Ovary (tissue), 9 donors: ENCODE measurements around the gene SPATA25. TPM values are rescaled to one million over a fixed set of nuclear protein-coding genes. Genes with fewer than 3 reads are reported as not detected.

Experiments
- DNase-seq, 5 donors: peaks; one replicate each; pipeline ENCODE4 v3.0.0-alpha.2; 2019 to 2020
- H3K27ac ChIP-seq, 2 donors: fragments of 200-600 bp; one replicate each; pipeline versions ENCODE4 v1.5.1 to v1.8.0; 2019 to 2022
- H3K27me3 ChIP-seq: fragments of 200-600 bp; one replicate; pipeline ENCODE4 v1.8.0; 2022
- H3K36me3 ChIP-seq: fragments of 200-600 bp; sonication (generic); one replicate; pipeline ENCODE4 v1.5.1; 2019
- H3K4me1 ChIP-seq: one replicate; pipeline ENCODE4 v1.8.1; 2013; ENCODE audit warnings: mild to moderate bottlenecking, moderate library complexity; ENCODE audit not compliant: insufficient read depth
- H3K4me3 ChIP-seq: fragments of 200-600 bp; sonication (generic); one replicate; pipeline ENCODE4 v1.5.1; 2017
- H3K9me3 ChIP-seq, 2 donors: fragments of 200-600 bp in 1 of 2; sonication (generic) in 1 of 2; one replicate each; pipeline versions ENCODE4 v1.5.1 to v1.8.1; 2013 to 2019; ENCODE audit warnings: mild to moderate bottlenecking in 1 of 2, moderate library complexity in 1 of 2
- CTCF ChIP-seq, 3 donors: fragments of 450-650 bp in 2 of 3; fragments of 200-600 bp in 1 of 3; IDR thresholded peaks; one replicate each; pipeline versions ENCODE4 v1.5.1 to v1.8.0; 2016 to 2022; ENCODE audit warnings: antibody characterized with exemption in 3 of 3, mild to moderate bottlenecking in 1 of 3
- EP300 ChIP-seq: sonication (generic); formaldehyde crosslinking; IDR thresholded peaks from one replicate; pipeline ENCODE4 v1.6.1; 2017; ENCODE audit warnings: antibody characterized with exemption
- POLR2A ChIP-seq: fragments of 450-650 bp; IDR thresholded peaks from one replicate; pipeline ENCODE4 v1.6.1; 2017; ENCODE audit warnings: antibody characterized with exemption, mild to moderate bottlenecking, moderate library complexity
- WGBS, 3 donors: extraction: QIAGEN DNeasy Blood & Tissue Kit in 1 of 3; methylation state at CpG; one replicate each; pipeline versions ENCODE4 v1.1.5 to v1.1.7; 2013 to 2017; 5-methylcytosine and 5-hydroxymethylcytosine counted together
- intact Hi-C, 4 donors: fragments of 100-400 bp; cut with DNase I; formaldehyde crosslinking; loops; one replicate each; pipeline versions ENCODE4 v1.11.0 to v1.15.1; 2022 to 2023
- polyA plus RNA-seq, 2 donors: library from polyadenylated mRNA; stranded (reverse); fragments of 200-250 nt in 1 of 2; fragments of 350-450 nt in 1 of 2; fragmentation: Illumina TruSeq in 1 of 2; extraction: RNeasy Lipid Tissue Mini Kit (QIAGEN cat#74804) in 1 of 2; gene quantifications; one replicate each; pipeline ENCODE4 v1.2.3, GENCODE V29; 2013 to 2014
- total RNA-seq, 7 donors: library from RNA; depleted of rRNA in 2 of 7; stranded (reverse); fragments of >200 nt in 2 of 7; fragmentation: NEBNext Ultra II Directional in 3 of 7; extraction: Animal tissue kit (Norgen Biotek cat#: 25700) in 3 of 7; gene quantifications; one replicate each; pipeline versions ENCODE4 v1.1.0 to v1.2.4, GENCODE V29; 2016 to 2023
- donor health status: DM: no; HTN: no; CAD: no; lungs with moderate emphysema.
- donor health status: DM: no; HTN: no; CAD: no.
- donor health status: Bipolar disorder and iron deficiency.
- donor health status: DM: yes; HTN: yes; CAD: no.
- donor health status: DM: no; HTN: no; CAD: no.
- donor health status: DM: yes; HTN: yes; CAD: no.

Gene SPATA25
- total and polyA plus RNA-seq, 9 donors, result 4.2 to 7.5 (median 5.7) TPM; not detected in 1

- H3K27ac ChIP-seq, result peak overlapping the region in 1 of 2 donors; percentile 62
- H3K9me3 ChIP-seq, result no peaks in the 10 kb centered on the region
- no peaks in the 10 kb centered on the region for H3K36me3 ChIP-seq
- no peak overlapping the region for H3K4me3 ChIP-seq
- intact Hi-C loops, result loop anchor here in 1 of 4 donors (5.0 kb wide), 1 partner anchor 45 kb away; the partner anchor contains the start of gene SPATA25
- H3K27me3 ChIP-seq, result no peaks in the 10 kb centered on the region
- peaks cover 6% of the 10 kb centered on the region for H3K4me1 ChIP-seq
- peak in 2 of 5 donors; percentile 51 to 65 for DNase-seq
- TF ChIP-seq CTCF (IDR thresholded peaks at IDR 0.05), result peak in 1 of 3 donors; percentile 24
- no peak for TF ChIP-seq EP300
- no peak for TF ChIP-seq POLR2A
- WGBS, 3 donors, result 21 to 25% (median 22%) methylated on average over 5 of the region's 5 CpGs
Observed at GRCh38 chr20:45842169-45842812, 45.1 kb downstream of the SPATA25 start.

GRCh38 chr20:45841407-45842129, 45.9 kb downstream of the SPATA25 start:
- TF ChIP-seq POLR2A (no peak), EP300 (no peak), CTCF (IDR thresholded peaks at IDR 0.05) (no peak)
- intact Hi-C loops, result loop anchor here in 1 of 4 donors (5.0 kb wide), 1 partner anchor 46 kb away; the partner anchor contains the start of gene SPATA25
- H3K27me3 ChIP-seq, result no peaks in the 10 kb centered on the region
- H3K4me1 ChIP-seq, result peaks cover 9% of the 10 kb centered on the region
- no peaks in the 10 kb centered on the region for H3K9me3 ChIP-seq
- H3K4me3 ChIP-seq, result no peak overlapping the region
- 85 to 93% (median 88%) methylated on average over 10 of the region's 10 CpGs for WGBS, 3 donors
- peak in 1 of 5 donors; percentile 52 for DNase-seq
- H3K36me3 ChIP-seq, result no peaks in the 10 kb centered on the region
- H3K27ac ChIP-seq, result peak overlapping the region; percentile 28 to 62

GRCh38 chr20:45840700-45841198, 46.7 kb downstream of the SPATA25 start:
- peak in 1 of 5 donors; percentile 47 for DNase-seq
- Histone ChIP-seq H3K9me3 (no peaks in the 10 kb centered on the region), H3K36me3 (no peaks in the 10 kb centered on the region), H3K27me3 (no peaks in the 10 kb centered on the region), H3K4me3 (no peak overlapping the region), H3K4me1 (peaks cover 12% of the 10 kb centered on the region), H3K27ac (no peak overlapping the region)
- intact Hi-C loops, result loop anchor here in 1 of 4 donors (5.0 kb wide), 1 partner anchor 47 kb away; the partner anchor contains the start of gene SPATA25
- TF ChIP-seq CTCF (IDR thresholded peaks at IDR 0.05), result no peak
- TF ChIP-seq POLR2A, result no peak
- TF ChIP-seq EP300, result no peak
- WGBS, 3 donors, result 82 to 86% (median 84%) methylated on average over 18 to 25 of the region's 25 CpGs

GRCh38 chr20:45836841-45837240, 50.6 kb downstream of the SPATA25 start:
- Histone ChIP-seq H3K36me3 (no peaks in the 10 kb centered on the region), H3K4me3 (no peak overlapping the region), H3K27ac (no peak overlapping the region), H3K4me1 (peaks cover 23% of the 10 kb centered on the region), H3K27me3 (no peaks in the 10 kb centered on the region), H3K9me3 (no peaks in the 10 kb centered on the region)
- intact Hi-C loops, result loop anchor here in 1 of 4 donors (1.0 kb wide), 1 partner anchor 97 kb away; the partner anchor contains the start of gene PCIF1
- no peak for DNase-seq
- WGBS, 3 donors, result 5 to 14% (median 9%) methylated on average over 1 of the region's 1 CpG
- TF ChIP-seq CTCF (IDR thresholded peaks at IDR 0.05) (no peak), EP300 (no peak), POLR2A (no peak)

Other genes starting within 250 kb of the SPATA25 start
- not detected for gene WFDC11, start 217.4 kb downstream of the SPATA25 start, total RNA-seq
- not detected for gene WFDC11, start 217.4 kb downstream of the SPATA25 start, polyA plus RNA-seq
- not detected for gene WFDC13, start 185.6 kb downstream of the SPATA25 start, total RNA-seq
- not detected for gene WFDC13, start 185.6 kb downstream of the SPATA25 start, polyA plus RNA-seq
- gene WFDC10B, start 182.6 kb downstream of the SPATA25 start, total RNA-seq, result not detected
- gene WFDC10B, start 182.6 kb downstream of the SPATA25 start, polyA plus RNA-seq, result under 1 TPM in 1 of 2 donors, not detected in 1; 0.37 TPM
- not detected for gene SPINT4, start 165.3 kb downstream of the SPATA25 start, total RNA-seq
- gene SPINT4, start 165.3 kb downstream of the SPATA25 start, polyA plus RNA-seq, result not detected
- 1 to 10 TPM in 4 of 7 donors, under 1 TPM in 2, not detected in 1; 0.42 to 3.0 (median 1.1) TPM for gene WFDC3, start 95.7 kb downstream of the SPATA25 start, total RNA-seq
- 1 to 10 TPM; 1.5 to 2.0 TPM for gene WFDC3, start 95.7 kb downstream of the SPATA25 start, polyA plus RNA-seq
- gene DNTTIP1, start 95.7 kb downstream of the SPATA25 start, total RNA-seq, result 10 to 100 TPM; 20.6 to 31.8 (median 28.1) TPM
- gene DNTTIP1, start 95.7 kb downstream of the SPATA25 start, polyA plus RNA-seq, result 10 to 100 TPM; 29.1 to 36.1 TPM
- gene UBE2C, start 75.0 kb downstream of the SPATA25 start, total RNA-seq, result 1 to 10 TPM in 2 of 7 donors, under 1 TPM in 2, not detected in 3; 0.69 to 1.9 (median 1.0) TPM
- gene UBE2C, start 75.0 kb downstream of the SPATA25 start, polyA plus RNA-seq, result 1 to 10 TPM; 2.6 to 5.6 TPM
- gene TNNC2, start 60.3 kb downstream of the SPATA25 start, total RNA-seq, result 1 to 10 TPM in 6 of 7 donors, not detected in 1; 1.9 to 3.7 (median 3.4) TPM
- 1 to 10 TPM; 1.5 to 3.6 TPM for gene TNNC2, start 60.3 kb downstream of the SPATA25 start, polyA plus RNA-seq
- 10 to 100 TPM; 46.1 to 90.1 (median 71.0) TPM for gene SNX21, start 53.8 kb downstream of the SPATA25 start, total RNA-seq
- gene SNX21, start 53.8 kb downstream of the SPATA25 start, polyA plus RNA-seq, result 10 to 100 TPM; 18.2 to 41.1 TPM
- 10 to 100 TPM; 18.4 to 26.7 (median 19.6) TPM for gene ACOT8, start 30.2 kb downstream of the SPATA25 start, total RNA-seq
- gene ACOT8, start 30.2 kb downstream of the SPATA25 start, polyA plus RNA-seq, result 10 to 100 TPM; 13.5 to 21.9 TPM
- 1 to 10 TPM; 1.8 to 7.5 (median 4.7) TPM for gene ZSWIM3, start 30.0 kb downstream of the SPATA25 start, total RNA-seq
- gene ZSWIM3, start 30.0 kb downstream of the SPATA25 start, polyA plus RNA-seq, result 1 to 10 TPM; 2.4 to 6.0 TPM
- 10 to 100 TPM in 5 of 7 donors, 1 to 10 TPM in 2; 4.8 to 15.2 (median 11.8) TPM for gene ZSWIM1, start 6.4 kb downstream of the SPATA25 start, total RNA-seq
- gene ZSWIM1, start 6.4 kb downstream of the SPATA25 start, polyA plus RNA-seq, result 10 to 100 TPM in 1 of 2 donors, 1 to 10 TPM in 1; 4.9 to 11.5 TPM
- 10 to 100 TPM; 10.1 to 28.7 (median 12.5) TPM for gene NEURL2, start 3.6 kb upstream of the SPATA25 start, total RNA-seq
- 10 to 100 TPM in 1 of 2 donors, 1 to 10 TPM in 1; 1.5 to 11.8 TPM for gene NEURL2, start 3.6 kb upstream of the SPATA25 start, polyA plus RNA-seq
- 100 to 1,000 TPM in 4 of 7 donors, 10 to 100 TPM in 3; 45.0 to 156 (median 110) TPM for gene CTSA, start 3.7 kb upstream of the SPATA25 start, total RNA-seq
- 100 to 1,000 TPM in 1 of 2 donors, 10 to 100 TPM in 1; 81.6 to 210 TPM for gene CTSA, start 3.7 kb upstream of the SPATA25 start, polyA plus RNA-seq
- gene PLTP, start 24.5 kb upstream of the SPATA25 start, total RNA-seq, result 100 to 1,000 TPM in 4 of 7 donors, 10 to 100 TPM in 3; 83.5 to 266 (median 138) TPM
- 100 to 1,000 TPM in 1 of 2 donors, 10 to 100 TPM in 1; 85.7 to 188 TPM for gene PLTP, start 24.5 kb upstream of the SPATA25 start, polyA plus RNA-seq
- 10 to 100 TPM; 34.5 to 73.7 (median 59.8) TPM for gene PCIF1, start 47.1 kb upstream of the SPATA25 start, total RNA-seq
- 10 to 100 TPM; 14.6 to 48.2 TPM for gene PCIF1, start 47.1 kb upstream of the SPATA25 start, polyA plus RNA-seq
- 10 to 100 TPM; 14.2 to 25.7 (median 20.0) TPM for gene ZNF335, start 84.6 kb upstream of the SPATA25 start, total RNA-seq
- 10 to 100 TPM in 1 of 2 donors, 1 to 10 TPM in 1; 3.5 to 15.7 TPM for gene ZNF335, start 84.6 kb upstream of the SPATA25 start, polyA plus RNA-seq
- gene MMP9, start 121.3 kb upstream of the SPATA25 start, total RNA-seq, result 1 to 10 TPM in 2 of 7 donors, under 1 TPM in 5; 0.10 to 1.7 (median 0.28) TPM
- gene MMP9, start 121.3 kb upstream of the SPATA25 start, polyA plus RNA-seq, result under 1 TPM; 0.16 to 0.25 TPM
- gene SLC12A5, start 141.6 kb upstream of the SPATA25 start, total RNA-seq, result 1 to 10 TPM in 5 of 7 donors, not detected in 2; 1.1 to 2.1 (median 1.3) TPM
- 1 to 10 TPM; 2.2 to 3.8 TPM for gene SLC12A5, start 141.6 kb upstream of the SPATA25 start, polyA plus RNA-seq
- gene NCOA5, start 202.3 kb upstream of the SPATA25 start, total RNA-seq, result 10 to 100 TPM; 27.6 to 51.1 (median 37.4) TPM
- 10 to 100 TPM; 27.9 to 35.6 TPM for gene NCOA5, start 202.3 kb upstream of the SPATA25 start, polyA plus RNA-seq
- 10 to 100 TPM; 14.4 to 28.0 (median 21.3) TPM for gene CD40, start 230.7 kb upstream of the SPATA25 start, total RNA-seq
- 10 to 100 TPM; 21.6 to 35.7 TPM for gene CD40, start 230.7 kb upstream of the SPATA25 start, polyA plus RNA-seq